Neural cell (in vitro differentiated cells): ENCODE data around the gene MRPL24. TPM values are rescaled to one million over a fixed set of nuclear protein-coding genes. Genes with fewer than 3 reads are reported as not detected.

ENCODE experiments used
- H2AFZ ChIP-seq: fragments of 200-600, 300-800 bp; sonication (generic), shearing (Covaris generic); 2 replicates; pipeline ENCODE4 v1.6.0; 2014; ENCODE audit warnings: low read depth, mild to moderate bottlenecking, antibody characterized with exemption, low read length, moderate library complexity
- H3F3A ChIP-seq: fragments of 200-600 bp; shearing (Covaris generic); 2 replicates; pipeline ENCODE4 v1.6.1; 2016; ENCODE audit warnings: mild to moderate bottlenecking, moderate library complexity, mixed read lengths, antibody characterized with exemption, low read length; ENCODE audit not compliant: insufficient read depth, poor library complexity, severe bottlenecking
- H3K27ac ChIP-seq: fragments of 200-600, 300-800 bp; sonication (generic), shearing (Covaris generic); 2 replicates; pipeline ENCODE4 v1.5.1; 2014; ENCODE audit warnings: mild to moderate bottlenecking, low read length, moderate library complexity
- H3K27me3 ChIP-seq: fragments of 300-800, 200-600 bp; sonication (generic), shearing (Covaris generic); 2 replicates; pipeline ENCODE4 v1.6.0; 2014; ENCODE audit warnings: mild to moderate bottlenecking, low read depth, low read length, moderate library complexity; ENCODE audit not compliant: insufficient read depth
- H3K36me3 ChIP-seq: fragments of 300-800, 200-600 bp; sonication (generic), shearing (Covaris generic); 2 replicates; pipeline ENCODE4 v1.5.1; 2014; ENCODE audit warnings: mild to moderate bottlenecking, antibody characterized with exemption, low read length, moderate library complexity; ENCODE audit not compliant: insufficient read depth
- H3K4me2 ChIP-seq: fragments of 300-800, 200-600 bp; sonication (generic), shearing (Covaris generic); 2 replicates; pipeline ENCODE4 v1.6.0; 2014; ENCODE audit warnings: mild to moderate bottlenecking, low read length
- H3K4me3 ChIP-seq: fragments of 300-800, 200-600 bp; sonication (generic), shearing (Covaris generic); 2 replicates; pipeline ENCODE4 v1.5.1; 2014; ENCODE audit warnings: mild to moderate bottlenecking, low read length, moderate library complexity
- H3K79me2 ChIP-seq: fragments of 200-600 bp; shearing (Covaris generic); replicated peaks from 2 replicates; pipeline ENCODE4 v1.6.0; 2014; ENCODE audit warnings: mild to moderate bottlenecking, low read length, moderate library complexity; ENCODE audit not compliant: insufficient read depth
- H3K9ac ChIP-seq: fragments of 300-800, 200-600 bp; sonication (generic), shearing (Covaris generic); 2 replicates; pipeline ENCODE4 v1.6.1; 2016; ENCODE audit warnings: mild to moderate bottlenecking, low read length, mixed read lengths
- H3K9me2 ChIP-seq: fragments of 200-600 bp; shearing (Covaris generic); 2 replicates; pipeline ENCODE4 v1.6.1; 2016; ENCODE audit warnings: mild to moderate bottlenecking, low read length, mixed read lengths; ENCODE audit not compliant: insufficient read depth
- H3K9me3 ChIP-seq: fragments of 200-600, 300-800 bp; sonication (generic), shearing (Covaris generic); 2 replicates; pipeline ENCODE4 v1.6.1; 2016; ENCODE audit warnings: mild to moderate bottlenecking, mixed run types, low read length, moderate library complexity, mixed read lengths
- H4K20me1 ChIP-seq: fragments of 200-600 bp; shearing (Covaris generic); 2 replicates; pipeline ENCODE4 v1.6.1; 2016; ENCODE audit warnings: mild to moderate bottlenecking, mixed run types; ENCODE audit not compliant: insufficient read depth
- CTCF ChIP-seq: fragments of 450-650 bp; IDR thresholded peaks from 2 replicates; pipeline ENCODE4 v1.5.1; 2014; ENCODE audit warnings: antibody characterized with exemption, mild to moderate bottlenecking, moderate library complexity; ENCODE audit not compliant: poor library complexity, severe bottlenecking
- EP300 ChIP-seq: fragments of 450-650 bp; conservative IDR thresholded peaks from 2 replicates; pipeline ENCODE4 v1.6.1; 2014; ENCODE audit warnings: antibody characterized with exemption, mild to moderate bottlenecking, moderate library complexity; ENCODE audit not compliant: poor library complexity, severe bottlenecking
- EZH2 ChIP-seq: fragments of 200-600, 300-800 bp; shearing (Covaris generic), sonication (generic); IDR thresholded peaks from 2 replicates; pipeline ENCODE4 v1.6.1; 2014; ENCODE audit warnings: antibody characterized with exemption, low read length, borderline replicate concordance, mild to moderate bottlenecking; ENCODE audit not compliant: insufficient read depth, poor library complexity, severe bottlenecking
- MXI1 ChIP-seq: fragments of 450-650 bp; conservative IDR thresholded peaks from 2 replicates; pipeline ENCODE4 v1.6.1; 2014; ENCODE audit warnings: antibody characterized with exemption, mild to moderate bottlenecking; ENCODE audit not compliant: poor library complexity, severe bottlenecking
- POLR2AphosphoS5 ChIP-seq: IDR thresholded peaks from 2 replicates; pipeline ENCODE4 v1.6.1; 2012
- RAD21 ChIP-seq: fragments of 450-650 bp; conservative IDR thresholded peaks from 2 replicates; pipeline ENCODE4 v1.6.1; 2014; ENCODE audit warnings: antibody characterized with exemption, mild to moderate bottlenecking, moderate library complexity
- REST ChIP-seq: IDR thresholded peaks from 2 replicates; pipeline ENCODE4 v1.6.1; 2012; ENCODE audit warnings: borderline replicate concordance
- SMC3 ChIP-seq: fragments of 450-650 bp; conservative IDR thresholded peaks from 2 replicates; pipeline ENCODE4 v1.6.1; 2014; ENCODE audit warnings: antibody characterized with exemption, mild to moderate bottlenecking, moderate library complexity; ENCODE audit not compliant: poor library complexity
- TAF1 ChIP-seq: IDR thresholded peaks from 2 replicates; pipeline ENCODE4 v1.6.1; 2012; ENCODE audit warnings: low read depth
- polyA plus RNA-seq: library from polyadenylated mRNA; depleted of rRNA; stranded (reverse); fragments of >200 nt; gene quantifications from 2 replicates; pipeline ENCODE4 v1.2.3, GENCODE V29; 2014

The MRPL24 gene
- polyA plus RNA-seq, 1 donor from 2014 or later = 56.5 TPM

DNA sequence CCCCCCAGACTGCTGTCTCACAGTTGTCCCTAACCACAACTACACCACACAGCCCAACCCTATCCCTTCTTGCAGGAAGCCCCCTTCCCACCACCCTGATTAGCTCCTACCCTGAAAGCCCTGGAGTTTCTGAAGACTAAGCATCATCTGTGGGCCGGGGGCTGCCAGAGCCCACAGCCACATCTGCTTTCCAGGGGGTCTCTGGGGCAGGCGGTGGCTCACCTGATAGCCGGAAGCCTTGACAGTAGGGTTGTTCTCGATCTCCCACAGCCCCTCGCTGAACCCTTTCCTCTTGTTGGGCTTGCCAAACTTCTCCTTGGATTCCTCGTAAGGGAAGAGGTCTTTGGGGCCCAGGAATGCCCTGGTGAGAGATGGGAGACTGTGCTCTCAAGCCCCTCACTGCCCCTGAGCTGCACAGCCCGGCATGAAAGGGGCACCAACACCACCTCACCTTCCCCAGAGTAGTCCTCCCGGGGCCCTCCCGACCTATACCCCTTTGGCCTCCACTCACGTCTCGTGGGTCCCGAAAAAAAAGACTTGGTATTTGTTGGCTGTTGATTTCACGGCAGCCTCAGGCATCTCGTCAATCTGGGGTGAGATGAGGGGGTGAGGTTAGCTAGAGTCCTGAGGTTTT is 4.0 kb upstream of the MRPL24 start:
- Histone ChIP-seq H3K79me2 (peaks cover 47% of the 10 kb centered on the region), H3F3A (no peaks in the 10 kb centered on the region), H3K4me3 (no peak overlapping the region), H3K9me3 (no peaks in the 10 kb centered on the region), H2AFZ (no peak overlapping the region), H3K9me2 (no peaks in the 10 kb centered on the region), H4K20me1 (no peaks in the 10 kb centered on the region), H3K4me2 (no peak overlapping the region), H3K9ac (no peak overlapping the region), H3K36me3 (no peaks in the 10 kb centered on the region), H3K27ac (no peak overlapping the region), H3K27me3 (no peaks in the 10 kb centered on the region)
- no peak for TF ChIP-seq POLR2AphosphoS5
- TF ChIP-seq RAD21 = no peak
- TF ChIP-seq SMC3 = no peak
- TF ChIP-seq EZH2 = no peak
- no peak for TF ChIP-seq REST
- TF ChIP-seq CTCF = no peak
- no peak for TF ChIP-seq MXI1
- TF ChIP-seq TAF1 = no peak
- TF ChIP-seq EP300 = no peak

DNA sequence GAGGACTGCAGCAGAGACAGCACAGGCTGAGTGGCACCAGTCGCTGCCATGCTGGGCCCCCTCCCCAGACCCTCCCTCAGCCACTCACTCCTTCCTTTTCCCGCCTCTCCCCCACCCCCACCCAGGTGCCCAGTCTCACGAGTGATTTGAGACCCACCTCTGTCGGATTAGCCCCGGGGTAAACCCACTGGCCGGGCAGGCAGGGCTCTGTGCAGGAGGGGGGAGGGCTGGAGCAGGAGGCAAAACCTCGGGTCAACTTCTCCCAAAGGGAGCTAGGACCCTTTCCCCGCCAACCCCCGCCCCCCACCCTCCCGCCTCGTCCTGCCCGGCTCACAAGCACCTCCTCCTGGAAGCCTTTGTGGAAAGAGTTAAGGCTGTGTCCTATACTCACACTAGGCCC is 3.5 kb upstream of the MRPL24 start:
- no peaks in the 10 kb centered on the region for H3K9me2 ChIP-seq
- no peaks in the 10 kb centered on the region for H3K36me3 ChIP-seq
- H4K20me1 ChIP-seq = no peaks in the 10 kb centered on the region
- H3K79me2 ChIP-seq = peaks cover 42% of the 10 kb centered on the region
- H3F3A ChIP-seq = no peaks in the 10 kb centered on the region
- no peak for TF ChIP-seq EZH2
- no peak for TF ChIP-seq SMC3
- no peak for TF ChIP-seq MXI1
- no peak for TF ChIP-seq CTCF
- TF ChIP-seq RAD21 = no peak
- H3K4me2 ChIP-seq = no peak overlapping the region
- no peak overlapping the region for H3K9ac ChIP-seq
- no peak overlapping the region for H3K27ac ChIP-seq
- no peaks in the 10 kb centered on the region for H3K9me3 ChIP-seq
- H2AFZ ChIP-seq = no peak overlapping the region
- no peaks in the 10 kb centered on the region for H3K27me3 ChIP-seq
- no peak overlapping the region for H3K4me3 ChIP-seq
